Thyroid gland (tissue), 4 donors: ENCODE results near the gene DAGLA. TPM values are rescaled to one million over a fixed set of nuclear protein-coding genes. Genes with fewer than 3 reads are reported as not detected.
A peak's percentile ranks its signal among the peaks of the same experiment; 100 is the strongest.
"Not testable (repeated sequence)": the region's sequence is repeated elsewhere in the genome, so short reads cannot be mapped to it uniquely, and the experiment has no call there.

Experiments
- DNase-seq, 2 donors: peaks; one replicate each; pipeline ENCODE4 v3.0.0-alpha.2; 2019
- H3K27ac ChIP-seq, 3 donors: fragments of 200-600 bp; sonication (generic); 1 replicate in 2 of 3; 2 replicates in 1 of 3; pipeline ENCODE4 v1.5.1; 2016 to 2019; ENCODE audit warnings: mild to moderate bottlenecking in 1 of 3, moderate library complexity in 1 of 3
- H3K27me3 ChIP-seq: fragments of 200-600 bp; sonication (generic); one replicate; pipeline ENCODE4 v1.5.1; 2019
- H3K36me3 ChIP-seq, 2 donors: fragments of 200-600 bp; sonication (generic); one replicate each; pipeline ENCODE4 v1.5.1; 2016 to 2019
- H3K4me1 ChIP-seq, 2 donors: fragments of 200-600 bp; sonication (generic); one replicate each; pipeline ENCODE4 v1.5.1; 2017 to 2019
- H3K4me3 ChIP-seq, 3 donors: fragments of 200-600 bp; sonication (generic); replicated peaks in 1 of 3; 1 replicate in 2 of 3; 2 replicates in 1 of 3; pipeline ENCODE4 v1.5.1; 2016; ENCODE audit warnings: mild to moderate bottlenecking in 1 of 3
- H3K9me3 ChIP-seq: fragments of 200-600 bp; sonication (generic); one replicate; pipeline ENCODE4 v1.5.1; 2017
- CTCF ChIP-seq, 6 experiments: fragments of 200-600 bp in 3 of 6; fragments of 450-650 bp in 3 of 6; sonication (generic) in 3 of 6; IDR thresholded peaks; one replicate each; pipeline ENCODE4 v1.5.1; 2016 to 2019; ENCODE audit warnings: antibody characterized with exemption in 6 of 6, mild to moderate bottlenecking in 2 of 6, inconsistent platforms in 1 of 6, moderate library complexity in 1 of 6
- POLR2A ChIP-seq, 2 donors: fragments of 450-650 bp; IDR thresholded peaks; one replicate each; pipeline ENCODE4 v1.6.1; 2017; ENCODE audit warnings: antibody characterized with exemption in 2 of 2, mild to moderate bottlenecking in 2 of 2, moderate library complexity in 1 of 2
- WGBS, 2 donors: methylation state at CpG; one replicate each; pipeline ENCODE4 v1.1.5; 2017; 5-methylcytosine and 5-hydroxymethylcytosine counted together
- intact Hi-C: fragments of 100-400 bp; cut with DNase I; formaldehyde crosslinking; loops from one replicate; pipeline ENCODE4 v1.15.1; 2023
- total RNA-seq, 4 donors: library from RNA; depleted of rRNA; stranded (reverse); fragments of >200 nt; gene quantifications; one replicate each; pipeline ENCODE4 v1.2.3, GENCODE V29; 2016

The DAGLA gene
- total RNA-seq, 4 donors from 2014 or later: 1.7 to 2.8 (median 1.9) TPM

- Histone ChIP-seq H3K4me3 (no peak overlapping the region), H3K27ac (no peak overlapping the region), H3K9me3 (no peaks in the 10 kb centered on the region), H3K36me3 (no peaks in the 10 kb centered on the region), H3K27me3 (no peaks in the 10 kb centered on the region), H3K4me1 (no peaks in the 10 kb centered on the region)
- WGBS, 2 donors: 67 to 72% methylated on average over 11 of the region's 11 CpGs
- intact Hi-C loops: no loop called here
- TF ChIP-seq POLR2A (IDR thresholded peaks at IDR 0.05): no peak
- no peak for TF ChIP-seq CTCF (IDR thresholded peaks at IDR 0.05)
- DNase-seq: no peak
Observed at GRCh38 chr11:61657566-61658290, 22.5 kb upstream of the DAGLA start.

- no peaks in the 10 kb centered on the region for H3K4me1 ChIP-seq
- H3K27me3 ChIP-seq: no peaks in the 10 kb centered on the region
- 77 to 90% methylated on average over 8 of the region's 8 CpGs for WGBS, 2 donors
- intact Hi-C loops: no loop called here
- H3K27ac ChIP-seq: no peak overlapping the region
- no peaks in the 10 kb centered on the region for H3K36me3 ChIP-seq
- no peak overlapping the region for H3K4me3 ChIP-seq
- DNase-seq: no peak
- no peaks in the 10 kb centered on the region for H3K9me3 ChIP-seq
- TF ChIP-seq POLR2A (IDR thresholded peaks at IDR 0.05) (no peak), CTCF (IDR thresholded peaks at IDR 0.05) (peak in 1 of 6 experiments; percentile 5)
Observed at GRCh38 chr11:61659413-61660196, 20.6 kb upstream of the DAGLA start.

GRCh38 chr11:61660997-61661396, 19.2 kb upstream of the DAGLA start:
- H3K27ac ChIP-seq, H3K4me1 ChIP-seq, H3K9me3 ChIP-seq, H3K36me3 ChIP-seq, H3K4me3 ChIP-seq, DNase-seq, intact Hi-C loops, H3K27me3 ChIP-seq: not testable (repeated sequence)
- WGBS, 2 donors: 71 to 74% methylated on average over 4 of the region's 4 CpGs

GRCh38 chr11:61666684-61667297, 13.4 kb upstream of the DAGLA start:
- no peaks in the 10 kb centered on the region for H3K36me3 ChIP-seq
- no peak overlapping the region for H3K27ac ChIP-seq
- no peaks in the 10 kb centered on the region for H3K4me1 ChIP-seq
- 90 to 93% methylated on average over 3 of the region's 3 CpGs for WGBS, 2 donors
- H3K27me3 ChIP-seq: no peaks in the 10 kb centered on the region
- no peaks in the 10 kb centered on the region for H3K9me3 ChIP-seq
- intact Hi-C loops: no loop called here
- no peak overlapping the region for H3K4me3 ChIP-seq
- TF ChIP-seq POLR2A (IDR thresholded peaks at IDR 0.05) (no peak), CTCF (IDR thresholded peaks at IDR 0.05) (no peak)
- no peak for DNase-seq

- no peak for DNase-seq
- H3K4me1 ChIP-seq: no peaks in the 10 kb centered on the region
- no peak overlapping the region for H3K27ac ChIP-seq
- no peaks in the 10 kb centered on the region for H3K27me3 ChIP-seq
- intact Hi-C loops: no loop called here
- H3K36me3 ChIP-seq: no peaks in the 10 kb centered on the region
- H3K4me3 ChIP-seq: no peak overlapping the region
- WGBS, 2 donors: 76 to 78% methylated on average over 5 to 6 of the region's 6 CpGs
- no peaks in the 10 kb centered on the region for H3K9me3 ChIP-seq
- TF ChIP-seq CTCF (IDR thresholded peaks at IDR 0.05): no peak
- TF ChIP-seq POLR2A (IDR thresholded peaks at IDR 0.05): no peak
Observed at GRCh38 chr11:61667684-61668305, 12.4 kb upstream of the DAGLA start.
